Measurements from ENCODE around the gene KRI1. TPM values are rescaled to one million over a fixed set of nuclear protein-coding genes. Genes with fewer than 3 reads are reported as not detected.

The KRI1 gene
- total and polyA plus RNA-seq, 2 of the 8 experiments (the other 6 are each of a cell fraction or from before 2014, with no cell fraction given) = 14.2 to 45.2 TPM

DNA sequence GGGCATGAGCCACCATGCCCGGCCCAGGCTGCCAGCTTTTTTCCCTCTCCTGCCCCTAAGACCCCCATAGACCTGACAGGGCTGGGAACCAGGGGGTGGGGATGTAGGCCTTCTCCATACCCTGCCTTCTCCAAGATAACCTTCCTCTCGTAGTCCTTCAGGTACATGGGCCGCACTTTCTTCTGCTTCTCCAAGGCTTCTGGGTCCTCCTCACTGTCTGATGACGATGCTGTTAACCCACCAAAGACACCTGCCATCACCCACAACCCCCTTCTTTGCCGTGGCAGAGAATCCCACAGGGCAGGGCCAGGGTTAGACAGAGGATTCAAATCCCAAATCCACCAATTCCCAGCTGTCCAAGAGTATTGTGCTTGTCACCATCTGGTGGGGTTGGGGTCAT, 3.2 kb downstream of the KRI1 start:
- TF ChIP-seq TEAD4 (IDR thresholded peaks at IDR 0.05; ENCODE audit: low read depth, low read length) = no peak
- TF ChIP-seq EGR1 (IDR thresholded peaks at IDR 0.05; ENCODE audit: borderline replicate concordance, low read depth, low read length) = no peak
- no peak for TF ChIP-seq SP4 (IDR thresholded peaks at IDR 0.05; ENCODE audit: low read length)
- TF ChIP-seq SP1 (IDR thresholded peaks at IDR 0.05; ENCODE audit: low read depth, low read length) = no peak
- no peak for TF ChIP-seq CBX8 (IDR thresholded peaks at IDR 0.05; ENCODE audit: borderline replicate concordance, low read depth, low read length)
- no peak for TF ChIP-seq SUZ12 (IDR thresholded peaks at IDR 0.05; ENCODE audit: low read length)
- no peak for TF ChIP-seq SIRT6 (IDR thresholded peaks at IDR 0.05; ENCODE audit: low read length)
- no peak for TF ChIP-seq TBP (IDR thresholded peaks at IDR 0.05; ENCODE audit: low read depth, low read length)
- TF ChIP-seq, protein P1, sequence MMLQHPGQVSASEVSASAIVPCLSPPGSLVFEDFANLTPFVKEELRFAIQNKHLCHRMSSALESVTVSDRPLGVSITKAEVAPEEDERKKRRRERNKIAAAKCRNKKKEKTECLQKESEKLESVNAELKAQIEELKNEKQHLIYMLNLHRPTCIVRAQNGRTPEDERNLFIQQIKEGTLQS (IDR thresholded peaks at IDR 0.05; ENCODE audit: insufficient read depth, low read depth, low read length) = no peak
- no peak for TF ChIP-seq SIX5 (IDR thresholded peaks at IDR 0.05; ENCODE audit: low read depth, low read length)
- no peak for TF ChIP-seq RXRA (IDR thresholded peaks at IDR 0.05; ENCODE audit: insufficient read depth, low read depth, low read length)
- TF ChIP-seq SAP30 (IDR thresholded peaks at IDR 0.05; ENCODE audit: insufficient read depth, insufficient replicate concordance, low read length) = no peak
- no peak for TF ChIP-seq NANOG (IDR thresholded peaks at IDR 0.05; ENCODE audit: insufficient read depth, low read depth, low read length, poor library complexity, severe bottlenecking)
- Histone ChIP-seq H2BK12ac (ENCODE audit: low read depth, low read length) (no peak overlapping the region), H4K91ac (replicated peaks; ENCODE audit: insufficient read length, low read length) (no peak overlapping the region), H3K9ac (replicated peaks in 1 of 4; ENCODE audit: extremely low read depth in 1 of 4, low read depth in 3 of 4, low read length in 3 of 4) (no peak overlapping the region; a peak in 2 of 7 replicates), H4K5ac (ENCODE audit: insufficient read length, low read depth, low read length) (no peak overlapping the region), H3K4me1 (replicated peaks in 1 of 4; ENCODE audit: control insufficient read depth in 3 of 4, insufficient read depth in 4 of 4, low read length in 3 of 4) (peaks cover 0 to 12% (median 6%) of the 10 kb centered on the region in 4 experiments; a peak in 4 of 7 replicates), H4K8ac (ENCODE audit: extremely low read depth, insufficient read depth, low read length) (no peak overlapping the region), H3K36me3 (ENCODE audit: control insufficient read depth in 2 of 4, insufficient read depth in 4 of 4, low read length in 3 of 4) (peaks cover 12 to 45% (median 31%) of the 10 kb centered on the region in 4 experiments), H3K79me2 (ENCODE audit: control insufficient read depth in 1 of 2, insufficient read depth in 2 of 2, low read length in 2 of 2) (peaks cover 0 to 10% of the 10 kb centered on the region in 2 experiments; a peak in 2 of 4 replicates), H2BK5ac (ENCODE audit: low read depth, low read length) (no peak overlapping the region), H3K4ac (replicated peaks; ENCODE audit: insufficient read length, low read depth, low read length) (no peak overlapping the region), H3K14ac (ENCODE audit: insufficient read length) (no peak overlapping the region), H2BK20ac (ENCODE audit: low read length) (no peak overlapping the region), H3K23ac (ENCODE audit: insufficient read length) (no peak overlapping the region), H3K4me3 (ENCODE audit: extremely low read depth in 1 of 4, insufficient read depth in 2 of 4, low read depth in 3 of 4, low read length in 4 of 4) (no peak overlapping the region), H3K27ac (ENCODE audit: low read depth, low read length) (no peak overlapping the region), H3K56ac (replicated peaks; ENCODE audit: insufficient read length, low read depth, low read length) (no peak overlapping the region), H2BK120ac (replicated peaks; ENCODE audit: low read depth, low read length) (no peak overlapping the region), H3K27me3 (replicated peaks in 1 of 4; ENCODE audit: control insufficient read depth in 3 of 4, extremely low read depth in 1 of 4, insufficient read depth in 3 of 4, low read length in 3 of 4) (peaks cover 0 to 8% (median 7%) of the 10 kb centered on the region in 4 experiments; a peak in 3 of 7 replicates), H3K23me2 (ENCODE audit: low read depth, low read length) (peaks cover 8% of the 10 kb centered on the region; the same call in 1 of the 2 replicates), H3K9me3 (ENCODE audit: insufficient read depth in 2 of 2, low read depth in 1 of 2, low read length in 1 of 2) (no peaks in the 10 kb centered on the region), H2BK15ac (ENCODE audit: low read length) (no peak overlapping the region), H3K4me2 (ENCODE audit: insufficient read depth in 1 of 2, low read depth in 2 of 2, low read length in 2 of 2) (no peak overlapping the region), H2AFZ (ENCODE audit: low read length) (no peak overlapping the region), H2AK5ac (ENCODE audit: low read depth, low read length) (no peak overlapping the region), H3K79me1 (ENCODE audit: low read depth, low read length) (peaks cover 4% of the 10 kb centered on the region; the same call in 1 of the 2 replicates), H3K18ac (ENCODE audit: extremely low read depth, low read length) (no peak overlapping the region), H4K20me1 (replicated peaks in 1 of 2; ENCODE audit: control insufficient read depth in 1 of 2, insufficient read depth in 2 of 2, low read length in 2 of 2) (peaks cover 2 to 10% of the 10 kb centered on the region in 2 experiments)
- POLR2A ChIA-PET (ENCODE audit: partially characterized antibody) = interaction anchor here (1.8 to 5.3 kb wide), 2 partner anchors 10 to 87 kb away, joined by 4 to 41 read pairs; no protein-coding TSS in a partner anchor
- 89% methylated on average over 5 of the region's 5 CpGs; no CpG with 5 or more reads in 1 of the 2 experiments for WGBS, 2 experiments (ENCODE audit: extremely low coverage in 1 of 2, insufficient coverage in 1 of 2, insufficient read length in 1 of 2, insufficient replicate concordance in 2 of 2, low coverage in 1 of 2, low lambda C conversion rate in 2 of 2, missing lambda C conversion rate in 1 of 2)
- no peak for FAIRE-seq
- CTCF ChIA-PET (ENCODE audit: partially characterized antibody) = interaction anchor here (0.6 to 2.4 kb wide), 5 partner anchors 10 to 141 kb away, joined by 5 to 13 read pairs (median 7); no protein-coding TSS in a partner anchor
- no peak for DNase-seq (ENCODE audit: low read depth in 1 of 2, low spot score in 2 of 2)
